HG03060 (cell line): Measurements from ENCODE around the gene PFKFB2.
"Not testable (repeated sequence)": the region's sequence is repeated elsewhere in the genome, so short reads cannot be mapped to it uniquely, and the experiment has no call there.

Experiments used
- ATAC-seq: cut with Tn5 transposase; IDR thresholded peaks from one replicate; pipeline ENCODE4 v1.9.1; 2021; ENCODE audit warnings: low read depth, moderate number of reproducible peaks; ENCODE audit not compliant: unreplicated experiment

PFKFB2 gene

DNA sequence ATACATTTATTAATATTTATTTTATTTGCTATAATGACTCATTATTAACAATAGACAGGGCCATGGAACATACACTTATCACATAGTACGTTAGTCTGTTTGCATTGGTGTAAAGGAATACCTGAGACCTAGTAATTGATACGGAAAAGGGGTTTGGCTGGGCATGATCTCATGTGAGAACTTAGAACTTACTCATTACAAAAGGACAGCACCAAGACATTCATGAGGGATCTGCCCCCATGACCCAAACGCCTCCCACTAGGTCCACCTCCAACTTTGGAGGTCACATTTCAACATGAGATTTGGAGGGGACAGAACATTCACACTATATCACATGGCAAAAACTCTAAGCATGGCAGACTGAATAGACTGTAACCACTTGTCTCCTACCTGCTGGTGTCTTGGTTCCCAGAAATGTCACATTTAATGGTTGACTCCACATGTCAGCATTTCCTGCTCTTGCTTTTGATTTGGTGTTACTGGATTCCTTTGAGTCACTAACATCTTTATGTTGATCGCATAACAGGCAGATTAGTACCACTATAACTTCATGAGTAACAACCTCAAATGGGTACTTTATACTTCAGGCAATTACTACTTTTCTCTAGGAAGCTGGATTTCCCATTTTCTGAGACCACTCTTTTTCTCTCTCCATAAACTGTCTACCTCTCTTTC is 17.1 kb upstream of the PFKFB2 start:
- ATAC-seq = no peak

DNA sequence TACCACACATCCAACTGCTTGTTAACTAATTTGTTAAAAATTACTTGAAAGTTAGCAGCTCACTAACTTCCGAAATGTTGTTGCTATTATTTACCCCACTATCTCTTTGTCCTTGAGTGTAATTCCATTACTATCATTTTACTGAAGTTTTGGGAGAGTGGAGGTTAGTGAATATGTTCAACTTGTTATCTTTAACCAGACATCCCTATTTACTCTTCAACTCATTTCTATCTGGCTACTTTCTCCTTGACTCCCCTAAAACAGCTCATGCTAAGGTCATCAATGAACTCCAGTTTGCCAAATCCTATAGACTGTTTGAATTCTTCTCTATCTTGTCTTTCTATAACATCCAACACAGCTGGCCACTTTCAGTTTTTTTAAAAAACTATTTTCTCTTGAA is 16.2 kb upstream of the PFKFB2 start:
- no peak for ATAC-seq

DNA sequence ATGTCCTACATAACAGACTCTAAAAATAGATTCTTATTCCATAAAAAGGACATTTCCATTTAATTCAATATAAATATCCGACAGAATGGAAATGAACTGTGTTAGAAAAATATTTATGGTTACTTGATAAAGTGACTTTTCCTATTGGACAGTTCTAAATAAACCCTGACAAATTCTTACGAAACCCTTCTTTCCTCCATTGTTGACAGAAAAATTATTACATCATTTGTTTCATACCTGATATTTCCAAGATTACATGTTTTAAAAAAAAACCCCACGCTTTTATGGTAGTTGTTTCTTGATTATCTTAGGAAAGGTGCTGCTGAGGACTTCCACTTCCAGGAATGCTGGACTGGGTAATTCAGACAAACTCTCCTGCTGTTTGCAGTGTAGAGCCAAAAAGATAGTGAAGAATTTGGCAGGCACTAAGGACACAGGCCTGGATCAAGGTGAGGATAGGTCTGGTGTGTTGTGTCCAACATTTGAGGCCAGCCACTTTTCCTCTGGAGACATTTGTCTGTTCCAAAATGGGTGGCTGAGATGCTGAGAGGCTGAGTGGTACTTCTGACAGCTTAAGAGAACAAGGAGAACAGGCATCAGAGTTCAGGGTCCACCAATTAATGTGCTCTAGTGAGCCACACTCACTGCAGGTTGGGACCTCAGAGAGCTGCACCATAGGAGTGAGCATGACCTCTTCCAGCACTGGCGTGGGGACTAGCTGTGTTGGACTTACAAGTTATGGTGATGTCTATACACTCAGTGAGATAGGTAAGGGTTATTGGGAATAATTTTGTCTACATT is 13.5 kb upstream of the PFKFB2 start:
- ATAC-seq = no peak

DNA sequence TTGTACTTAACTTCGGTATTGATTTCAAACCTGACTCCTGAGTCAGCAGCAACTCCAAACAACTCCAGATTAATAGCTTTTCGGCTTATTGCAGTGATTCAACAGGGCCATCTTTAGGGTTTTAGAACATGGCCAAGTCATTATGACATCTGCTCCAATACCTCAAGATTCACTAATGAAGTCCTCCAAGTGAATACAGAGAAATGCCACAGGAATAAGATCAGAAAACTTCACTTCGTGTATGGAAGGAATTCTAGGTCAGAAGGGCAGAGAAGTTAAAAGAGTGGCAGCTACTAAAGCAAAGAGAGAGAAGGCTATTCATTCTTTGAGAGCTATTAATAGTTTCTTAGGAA is 12.9 kb upstream of the PFKFB2 start:
- ATAC-seq = no peak

DNA sequence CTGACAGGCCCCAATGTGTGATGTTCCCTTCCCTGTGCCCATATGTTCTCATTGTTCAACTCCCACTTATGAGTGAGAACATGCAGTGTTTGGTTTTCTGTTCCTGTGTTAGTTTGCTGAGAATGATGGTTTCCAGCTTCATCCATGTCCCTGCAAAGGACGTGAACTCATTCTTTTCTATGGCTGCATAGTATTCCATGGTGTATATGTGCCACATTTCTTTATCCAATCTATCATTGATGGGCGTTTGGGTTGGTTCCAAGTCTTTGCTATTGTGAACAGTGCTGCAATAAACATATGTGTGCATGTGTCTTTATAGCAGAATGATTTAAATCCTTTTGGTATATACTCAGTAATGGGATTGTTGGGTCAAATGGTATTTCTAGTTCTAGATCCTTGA is 11.7 kb upstream of the PFKFB2 start:
- not testable (repeated sequence) for ATAC-seq

DNA sequence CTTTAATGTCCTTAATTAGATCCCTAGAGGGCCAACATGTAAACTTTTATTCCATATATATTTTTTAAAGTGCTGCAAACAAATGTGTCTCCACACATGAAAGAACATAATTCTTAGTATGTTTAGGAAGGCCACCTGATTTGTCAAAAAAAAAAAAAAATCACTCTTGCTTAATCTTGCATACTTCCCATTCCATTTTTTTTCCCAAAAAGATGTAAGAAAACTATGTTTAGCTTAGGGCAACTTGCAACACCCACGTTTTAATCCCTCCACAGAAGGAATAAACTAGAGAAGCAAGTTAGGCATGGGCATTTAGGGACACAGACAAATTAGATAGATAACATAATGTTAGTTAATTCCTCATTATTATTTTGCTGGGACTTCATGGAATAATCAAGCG is 7.6 kb upstream of the PFKFB2 start:
- no peak for ATAC-seq

DNA sequence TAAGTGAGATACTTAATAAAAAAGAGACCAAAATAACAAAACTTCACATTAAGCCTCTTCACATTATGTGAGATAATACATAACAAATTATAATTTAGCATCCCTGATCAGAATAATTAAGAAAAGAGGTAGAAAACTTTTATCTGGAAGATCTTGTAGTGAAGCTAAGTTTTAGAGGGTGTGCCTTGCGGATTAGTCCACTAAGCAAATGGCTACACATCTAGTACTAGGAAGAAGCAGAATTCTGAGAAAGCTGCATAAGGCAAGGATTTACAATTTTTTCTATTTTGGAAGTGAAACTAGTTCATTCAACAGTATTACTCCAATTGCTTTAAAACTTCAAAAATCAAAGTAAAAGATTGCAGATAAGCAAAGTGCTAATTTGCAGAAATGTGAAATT is 5.6 kb upstream of the PFKFB2 start:
- ATAC-seq = no peak

DNA sequence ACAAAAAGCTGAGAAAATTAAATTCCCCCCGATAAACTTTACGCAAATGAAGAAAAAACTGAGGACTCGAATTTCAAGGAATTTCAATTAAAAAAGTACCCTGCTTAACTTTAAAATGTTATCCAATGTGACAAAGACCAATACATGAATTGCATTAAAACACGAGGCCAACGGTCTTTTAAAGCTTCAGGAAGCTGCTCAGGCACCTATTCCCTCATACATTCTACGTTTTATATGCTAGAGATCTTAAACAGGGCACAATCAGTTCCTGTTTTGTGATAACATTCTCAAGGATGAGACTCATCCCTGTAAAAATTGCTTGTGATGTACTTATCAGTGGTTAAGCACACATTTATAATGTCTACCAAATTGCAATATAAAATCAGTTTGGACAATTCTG is 5.0 kb upstream of the PFKFB2 start:
- ATAC-seq = no peak

DNA sequence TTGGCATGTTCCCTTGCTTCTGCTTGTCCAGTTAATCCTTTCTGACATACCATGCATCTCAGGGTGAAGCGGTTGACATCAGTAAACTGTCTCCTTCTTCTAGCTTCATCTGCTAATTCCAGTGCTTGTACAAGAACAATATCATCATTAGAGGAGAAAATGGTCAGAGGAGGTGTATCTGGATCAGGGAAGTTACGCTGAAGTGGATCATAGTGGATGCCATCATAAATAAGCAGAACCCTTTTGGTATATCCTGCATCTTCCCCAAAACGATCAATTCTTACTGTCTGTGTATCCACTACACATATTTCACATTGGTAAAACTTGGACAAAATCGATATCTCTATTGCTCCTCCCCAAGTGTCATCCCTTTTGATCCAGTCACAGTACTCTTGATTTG is 4.0 kb upstream of the PFKFB2 start:
- ATAC-seq = no peak

DNA sequence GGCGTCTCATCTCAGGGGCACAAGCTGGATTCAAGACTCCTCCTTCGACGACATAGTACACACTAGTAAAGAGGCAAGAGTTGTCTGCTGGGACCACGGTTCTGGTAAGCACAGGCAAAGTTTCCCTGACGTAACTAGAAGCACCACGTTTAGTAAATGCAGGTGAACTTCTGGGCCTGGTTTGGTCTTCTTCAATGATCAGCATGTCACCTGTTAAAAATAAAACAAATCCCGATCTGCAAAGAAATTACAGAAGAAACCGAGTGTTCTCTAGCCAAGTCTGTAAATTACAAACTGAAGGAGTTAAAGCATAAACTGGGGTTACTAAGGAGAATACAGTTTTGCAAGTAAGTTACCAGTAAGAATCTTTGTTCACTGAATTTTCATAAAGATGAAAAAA is 3.6 kb upstream of the PFKFB2 start:
- ATAC-seq = no peak

DNA sequence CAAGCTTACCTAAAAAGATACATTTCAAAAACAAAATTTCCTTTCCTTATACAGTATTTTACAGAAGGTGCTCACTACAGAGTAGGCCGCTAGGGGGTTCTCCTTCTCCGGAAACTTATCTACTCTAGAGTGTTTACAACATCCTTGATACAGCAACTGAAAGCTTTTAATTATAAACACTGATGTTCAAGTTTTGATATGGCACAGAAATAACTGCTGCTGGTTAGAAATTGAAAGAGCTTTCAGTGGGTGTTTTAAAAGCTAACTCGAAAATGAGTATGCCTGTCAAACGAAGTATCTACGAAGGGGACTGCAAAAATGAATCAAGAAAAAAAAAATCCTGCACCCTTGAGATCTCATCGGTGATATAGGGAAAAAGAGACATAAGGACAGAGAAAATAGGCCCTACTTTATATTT is 3.1 kb upstream of the PFKFB2 start:
- no peak for ATAC-seq

DNA sequence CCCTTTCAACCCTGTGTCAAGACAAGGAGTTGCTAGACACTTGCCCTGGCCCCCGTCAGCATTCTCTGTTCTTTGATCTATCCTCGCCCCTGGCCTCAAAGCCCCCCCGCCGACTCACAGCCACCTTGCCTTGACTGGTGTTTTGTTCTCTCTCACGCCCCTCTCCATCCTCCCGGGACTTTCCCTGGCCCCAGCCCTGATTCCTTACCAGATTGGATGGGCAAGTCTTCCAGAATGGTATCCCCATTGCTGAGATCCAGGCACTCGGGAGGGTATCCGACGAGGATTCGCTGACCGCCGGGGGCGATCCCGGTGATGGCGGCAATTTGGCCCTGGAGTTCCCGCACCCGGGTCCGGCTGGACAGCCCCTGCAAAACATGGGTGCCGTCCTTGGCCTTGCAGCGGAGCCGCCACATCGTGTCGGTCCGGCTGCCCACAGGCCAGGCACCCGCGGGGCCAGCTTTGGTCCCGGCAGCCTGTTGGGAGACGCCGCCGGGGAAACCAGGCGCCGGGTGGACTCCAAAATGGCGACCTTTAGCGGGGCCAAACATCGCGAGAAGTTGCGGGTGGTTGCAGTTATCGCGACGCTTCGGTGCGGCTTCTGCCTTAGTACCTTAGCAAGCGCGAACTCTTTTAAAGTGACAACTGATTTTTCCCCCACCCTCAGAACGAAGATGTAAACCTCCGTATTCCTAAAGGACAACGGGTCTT is 2.4 kb upstream of the PFKFB2 start:
- ATAC-seq = no peak

DNA sequence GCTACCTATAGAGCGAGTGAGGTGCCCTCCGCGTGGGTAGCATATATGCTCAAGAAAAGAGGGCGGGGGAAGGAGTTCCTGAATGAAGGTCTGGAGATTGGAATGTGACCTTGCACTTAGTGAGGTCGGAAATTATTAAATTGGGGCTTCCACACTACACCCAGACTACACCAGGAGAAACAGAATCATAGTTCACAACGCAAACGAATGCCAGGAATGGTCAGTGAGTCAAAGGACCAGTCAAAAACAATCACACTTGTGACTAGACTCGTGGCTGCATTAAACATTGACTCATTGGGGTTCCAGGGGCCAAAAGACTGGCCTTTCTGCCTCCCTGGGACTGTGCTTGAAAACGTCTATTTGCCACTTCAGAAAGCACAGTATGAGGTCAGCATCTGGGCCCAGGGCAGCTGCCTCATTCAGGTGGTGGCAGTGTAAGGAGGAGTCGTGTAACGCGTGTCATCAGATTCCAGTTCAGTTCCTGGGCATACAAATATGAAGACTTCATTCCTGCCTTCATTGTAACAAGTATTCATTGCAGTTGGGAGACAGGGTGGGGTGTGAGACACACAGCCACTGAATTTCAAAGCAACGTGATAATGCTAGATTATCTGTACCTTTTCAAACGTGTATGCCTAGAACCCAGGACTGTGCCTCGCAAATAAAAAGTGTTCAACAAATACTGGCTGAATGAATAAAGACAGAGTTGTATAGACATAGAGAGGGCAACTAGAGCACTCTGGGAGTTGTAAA is 1.7 kb upstream of the PFKFB2 start, which contains the start of gene YOD1:
Gene YOD1 (minus strand): TSS at position 18 of the 753 bp plus-strand sequence. CDS start 178 bp downstream, outside the sequence.
- no peak for ATAC-seq

DNA sequence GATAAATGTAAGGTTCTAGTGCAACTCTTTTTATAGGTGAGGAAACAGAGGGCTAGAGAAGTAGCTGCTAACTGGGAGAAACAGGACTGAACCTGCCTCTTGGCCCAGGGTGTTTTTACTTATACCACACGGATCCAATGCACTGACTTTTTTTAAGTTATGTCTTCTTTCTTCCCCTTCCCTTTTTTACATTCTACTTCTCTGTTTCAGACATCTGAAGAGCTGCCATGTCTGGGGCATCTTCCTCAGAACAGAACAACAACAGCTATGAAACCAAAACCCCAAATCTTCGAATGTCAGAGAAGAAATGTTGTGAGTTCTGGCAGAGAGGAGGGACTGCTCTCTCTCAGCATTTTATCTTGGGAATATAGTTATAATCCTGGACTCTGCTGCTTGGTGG is 1.4 kb downstream of the PFKFB2 start:
- no peak for ATAC-seq

DNA sequence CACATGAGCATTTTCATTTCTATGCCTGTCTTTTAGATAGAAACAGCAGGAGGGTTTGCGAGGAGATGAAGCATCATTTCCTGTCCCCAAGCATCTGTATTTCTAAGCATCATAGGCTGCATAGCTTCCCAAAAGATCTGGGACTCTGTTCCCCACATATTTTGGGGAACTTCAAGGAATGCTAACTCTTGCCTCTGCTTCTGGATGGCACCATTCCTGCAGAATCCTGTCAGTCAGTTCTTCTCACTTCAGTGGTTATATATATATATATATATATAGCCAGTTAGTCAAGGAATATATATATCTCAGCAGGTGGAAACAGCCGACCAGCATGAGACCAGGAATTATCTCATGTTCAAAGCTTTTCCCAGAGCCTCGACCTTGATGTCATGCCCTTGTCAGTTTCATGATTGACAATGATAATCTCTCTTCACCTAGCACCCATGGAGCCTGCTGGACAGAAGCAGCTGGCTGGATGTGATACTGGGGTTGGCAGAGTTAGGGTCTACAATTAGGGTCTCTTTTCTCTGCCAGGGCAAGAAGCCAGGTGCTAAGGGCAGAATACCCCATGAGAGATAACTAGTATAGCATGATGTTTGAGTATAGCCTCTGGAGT is 2.4 kb downstream of the PFKFB2 start:
- no peak for ATAC-seq

DNA sequence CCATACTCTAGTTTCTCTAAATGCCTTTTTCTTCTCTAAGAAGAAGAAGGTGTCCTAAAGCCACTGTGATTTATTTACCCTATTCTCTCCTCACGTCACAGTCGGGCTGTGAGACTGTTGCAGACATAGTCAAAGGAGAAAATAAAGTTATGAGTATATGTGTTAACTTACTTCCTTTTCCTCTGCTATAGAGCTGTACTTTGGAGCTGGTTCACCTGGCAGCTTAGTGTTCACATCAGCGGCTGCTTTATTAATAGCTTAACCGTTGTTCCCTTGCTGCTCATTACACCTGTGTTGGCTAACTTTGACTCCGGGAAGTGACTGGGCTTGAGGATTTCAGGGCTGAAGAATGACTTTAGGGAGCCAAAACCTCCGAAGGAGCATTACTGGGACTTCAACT is 3.6 kb downstream of the PFKFB2 start:
- ATAC-seq = no peak

DNA sequence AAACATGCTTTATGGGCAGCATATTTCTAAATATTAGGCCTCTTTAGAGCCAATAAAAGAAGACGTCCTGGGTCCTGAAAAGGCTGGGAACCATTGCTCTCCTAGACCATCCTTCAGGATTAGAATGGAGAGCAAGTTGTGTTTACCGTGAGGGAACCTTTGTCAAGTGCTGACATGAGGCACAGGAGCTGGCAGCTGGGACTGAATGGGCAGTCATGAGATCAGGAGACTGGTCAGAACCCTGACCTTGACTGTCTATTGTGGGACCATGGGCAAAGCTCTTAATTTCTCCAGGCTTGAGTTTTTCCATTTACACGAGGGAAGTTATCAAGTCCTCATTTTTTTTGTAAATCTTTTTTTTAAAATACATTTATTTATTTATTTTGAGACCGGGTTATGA is 5.2 kb downstream of the PFKFB2 start:
- ATAC-seq = no peak

DNA sequence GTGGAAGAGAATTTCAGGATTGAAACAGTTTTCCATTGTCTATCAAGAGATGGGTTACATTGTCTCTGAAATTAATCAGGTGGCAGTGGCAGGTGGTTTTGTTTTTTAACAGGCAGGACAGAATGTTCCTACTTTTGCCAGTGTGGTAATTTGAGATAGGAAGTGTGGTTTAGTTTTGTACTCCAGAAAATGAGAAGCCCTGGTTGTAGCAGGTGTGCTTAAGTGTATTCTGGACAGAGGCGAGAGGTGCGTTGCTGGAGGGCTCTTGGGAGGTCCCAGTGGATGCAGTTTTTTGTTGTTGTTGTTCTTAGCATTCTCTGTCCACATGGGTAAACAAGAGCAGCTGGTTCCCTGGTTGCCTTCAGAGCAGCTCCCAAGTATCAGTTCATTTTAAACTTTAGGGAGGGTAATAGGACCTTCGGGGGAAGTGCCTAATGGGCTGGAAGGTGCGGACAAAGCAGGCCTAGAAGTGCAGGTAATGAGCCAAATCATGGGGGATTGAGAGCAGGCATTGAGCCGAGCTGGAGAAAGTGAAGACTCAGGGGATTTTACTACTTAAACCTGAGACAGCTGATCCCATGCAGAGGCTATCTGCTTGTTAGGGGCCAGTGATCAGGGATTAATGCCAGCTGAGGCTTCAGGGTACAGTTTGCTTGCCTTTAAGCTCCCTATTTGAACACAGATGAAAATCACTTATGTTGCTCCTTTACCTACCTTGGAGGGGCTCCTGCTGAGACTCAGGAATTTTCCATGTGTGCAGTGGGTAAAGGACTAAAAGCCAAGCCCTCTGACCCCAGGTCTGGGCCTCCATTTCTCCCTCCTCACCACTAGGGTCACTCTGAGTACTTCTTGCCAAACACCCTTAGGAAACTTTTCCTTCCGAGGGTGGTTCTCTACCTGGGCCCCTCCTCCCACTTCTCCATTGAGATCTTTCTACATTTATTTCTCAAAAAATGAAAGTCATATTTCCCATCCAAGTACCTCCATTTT is 6.1 kb downstream of the PFKFB2 start:
- ATAC-seq = no peak

DNA sequence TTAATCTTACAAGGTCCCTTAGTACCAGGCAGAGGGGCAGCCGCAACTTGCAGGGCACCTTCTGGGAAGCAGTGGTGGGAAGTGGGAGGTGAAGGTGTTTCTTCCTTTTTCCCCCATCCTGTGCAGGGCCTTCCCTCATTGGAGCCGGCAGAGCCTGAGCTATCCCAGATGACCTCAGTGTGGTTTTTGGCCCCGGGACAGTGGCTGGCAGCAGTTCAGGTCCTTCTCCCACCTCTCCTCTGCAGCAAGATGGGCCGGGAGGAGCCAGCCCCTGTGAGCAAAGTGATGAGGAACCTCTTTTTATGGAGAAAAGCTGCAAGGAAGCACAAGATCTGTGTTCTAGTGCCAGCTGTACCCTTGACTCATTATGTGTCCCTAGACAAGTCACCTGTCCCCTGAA is 6.8 kb downstream of the PFKFB2 start:
- no peak for ATAC-seq
